ENCODE measurements around the gene CADPS. TPM values are rescaled to one million over a fixed set of nuclear protein-coding genes. Genes with fewer than 3 reads are reported as not detected.

CADPS gene
- total RNA-seq, 5 donors from 2014 or later (not counting 1 experiment from before 2014, with no cell fraction given) = 0.49 TPM; not detected in 4

DNA sequence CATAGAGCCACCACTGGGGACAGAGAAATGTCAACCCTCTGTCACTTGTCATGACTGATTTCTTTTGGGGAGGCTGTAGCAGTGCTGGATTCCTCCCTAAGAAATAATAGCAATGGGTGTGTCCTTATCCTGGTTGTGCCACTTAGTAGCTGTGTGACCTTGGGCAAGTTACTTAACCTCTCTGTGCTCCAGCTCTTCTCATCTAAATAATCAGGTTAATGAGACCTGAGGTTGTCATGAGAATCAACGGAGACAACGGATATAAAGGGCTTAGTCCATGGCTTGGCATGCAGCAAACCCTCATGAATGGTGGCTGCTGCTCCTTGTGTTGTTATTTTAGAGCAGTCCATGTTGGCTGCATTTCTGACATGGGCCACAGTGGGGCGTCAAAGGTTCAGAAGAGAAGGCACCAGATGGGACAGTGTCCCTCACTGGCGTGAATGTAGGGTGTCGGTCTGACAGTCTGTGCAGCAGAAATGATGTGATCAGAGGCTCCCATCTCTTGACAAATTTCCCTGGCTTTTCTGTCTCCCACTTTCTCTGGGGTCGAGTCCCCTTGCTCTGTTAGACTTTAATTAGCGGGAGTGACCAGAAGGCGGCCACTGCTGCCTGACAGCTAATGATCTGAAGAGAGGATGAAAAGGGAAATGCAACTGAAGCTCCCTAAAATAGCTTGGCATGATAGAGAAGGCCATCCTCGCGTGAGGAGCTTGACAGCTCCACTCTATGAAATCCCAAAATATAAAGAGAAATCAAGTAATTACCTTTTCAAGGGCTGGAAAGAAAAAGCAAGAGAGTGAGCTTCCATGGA is 209.4 kb downstream of the CADPS start:
- Mint-ChIP-seq H3K9me3 (no peaks in the 10 kb centered on the region), H3K36me3 (no peaks in the 10 kb centered on the region), H3K27me3 (no peaks in the 10 kb centered on the region), H3K27ac (no peak overlapping the region), H3K4me1 (no peaks in the 10 kb centered on the region), H3K4me3 (no peak overlapping the region)
- ATAC-seq (replicated peaks in 1 of 4) (no peak), DNase-seq (peak in 6 of 35 experiments; percentile 1)
- Histone ChIP-seq H3K4me3 (ENCODE audit: control insufficient read depth in 1 of 2, extremely low read depth in 1 of 2, low read length in 1 of 2) (no peak overlapping the region), H3K27me3 (replicated peaks in 1 of 2; ENCODE audit: control insufficient read depth in 2 of 2, extremely low read depth in 1 of 2, insufficient read depth in 2 of 2, low read length in 1 of 2) (no peaks in the 10 kb centered on the region), H3K4me1 (ENCODE audit: control insufficient read depth in 1 of 2, extremely low read depth in 1 of 2, insufficient read depth in 2 of 2, low read length in 2 of 2) (no peaks in the 10 kb centered on the region), H3K36me3 (ENCODE audit: control insufficient read depth in 2 of 2, extremely low read depth in 1 of 2, insufficient read depth in 1 of 2, low read length in 1 of 2) (no peaks in the 10 kb centered on the region), H3K9me3 (no peaks in the 10 kb centered on the region), H3K27ac (ENCODE audit: low read length) (no peak overlapping the region)
- POLR2A ChIA-PET = no interaction called here
- CTCF ChIA-PET = no interaction called here
- 4% methylated on average over 4 of the region's 10 CpGs for whole genome bisulfite sequencing (ENCODE audit: insufficient coverage)

- Histone ChIP-seq H3K9me3 (no peaks in the 10 kb centered on the region), H3K4me1 (ENCODE audit: control insufficient read depth in 1 of 2, extremely low read depth in 1 of 2, insufficient read depth in 2 of 2, low read length in 2 of 2) (no peaks in the 10 kb centered on the region), H3K36me3 (ENCODE audit: control insufficient read depth in 2 of 2, extremely low read depth in 1 of 2, insufficient read depth in 1 of 2, low read length in 1 of 2) (no peaks in the 10 kb centered on the region), H3K27ac (ENCODE audit: low read length) (no peak overlapping the region), H3K27me3 (replicated peaks in 1 of 2; ENCODE audit: control insufficient read depth in 2 of 2, extremely low read depth in 1 of 2, insufficient read depth in 2 of 2, low read length in 1 of 2) (no peaks in the 10 kb centered on the region), H3K4me3 (ENCODE audit: control insufficient read depth in 1 of 2, extremely low read depth in 1 of 2, low read length in 1 of 2) (no peak overlapping the region)
- CTCF ChIA-PET = no interaction called here
- WGBS (ENCODE audit: insufficient coverage) = 82% methylated on average over 2 of the region's 6 CpGs
- Mint-ChIP-seq H3K27me3 (no peaks in the 10 kb centered on the region), H3K27ac (no peak overlapping the region), H3K4me3 (no peak overlapping the region), H3K36me3 (no peaks in the 10 kb centered on the region), H3K4me1 (no peaks in the 10 kb centered on the region), H3K9me3 (no peaks in the 10 kb centered on the region)
- POLR2A ChIA-PET = no interaction called here
- DNase-seq = no peak
- ATAC-seq (replicated peaks in 1 of 4) = no peak
Observed at GRCh38 chr3:62662677-62663076, 212.5 kb downstream of the CADPS start.

DNA sequence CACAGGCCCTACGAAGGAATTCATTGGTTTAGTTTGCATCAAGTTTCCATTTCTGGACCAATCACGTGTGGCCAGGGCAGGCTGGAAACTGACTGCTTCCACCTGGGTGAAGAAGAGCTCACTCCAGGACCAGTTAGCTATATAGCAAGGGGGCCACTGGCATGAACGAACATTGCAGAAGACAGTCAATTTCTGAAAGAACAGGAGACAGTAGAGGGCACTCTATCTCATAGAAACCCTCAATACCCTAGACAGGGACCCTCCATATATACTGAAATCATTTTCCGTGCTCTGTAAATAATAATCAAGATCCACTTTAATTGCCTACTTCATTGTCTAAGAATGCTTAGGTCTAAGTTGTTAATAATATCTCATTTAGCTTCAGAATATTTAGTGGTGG is 215.6 kb downstream of the CADPS start:
- DNase-seq = no peak
- Mint-ChIP-seq H3K36me3 (no peaks in the 10 kb centered on the region), H3K4me1 (no peaks in the 10 kb centered on the region), H3K27me3 (no peaks in the 10 kb centered on the region), H3K27ac (no peak overlapping the region), H3K4me3 (no peak overlapping the region), H3K9me3 (no peaks in the 10 kb centered on the region)
- Histone ChIP-seq H3K9me3 (no peaks in the 10 kb centered on the region), H3K36me3 (ENCODE audit: control insufficient read depth in 2 of 2, extremely low read depth in 1 of 2, insufficient read depth in 1 of 2, low read length in 1 of 2) (no peaks in the 10 kb centered on the region), H3K27me3 (replicated peaks in 1 of 2; ENCODE audit: control insufficient read depth in 2 of 2, extremely low read depth in 1 of 2, insufficient read depth in 2 of 2, low read length in 1 of 2) (no peaks in the 10 kb centered on the region), H3K27ac (ENCODE audit: low read length) (no peak overlapping the region), H3K4me3 (ENCODE audit: control insufficient read depth in 1 of 2, extremely low read depth in 1 of 2, low read length in 1 of 2) (no peak overlapping the region), H3K4me1 (ENCODE audit: control insufficient read depth in 1 of 2, extremely low read depth in 1 of 2, insufficient read depth in 2 of 2, low read length in 2 of 2) (no peaks in the 10 kb centered on the region)
- CTCF ChIA-PET = no interaction called here
- POLR2A ChIA-PET = no interaction called here
- 46% methylated on average over 2 of the region's 4 CpGs for WGBS (ENCODE audit: insufficient coverage)
- no peak for ATAC-seq (replicated peaks in 1 of 4)

DNA sequence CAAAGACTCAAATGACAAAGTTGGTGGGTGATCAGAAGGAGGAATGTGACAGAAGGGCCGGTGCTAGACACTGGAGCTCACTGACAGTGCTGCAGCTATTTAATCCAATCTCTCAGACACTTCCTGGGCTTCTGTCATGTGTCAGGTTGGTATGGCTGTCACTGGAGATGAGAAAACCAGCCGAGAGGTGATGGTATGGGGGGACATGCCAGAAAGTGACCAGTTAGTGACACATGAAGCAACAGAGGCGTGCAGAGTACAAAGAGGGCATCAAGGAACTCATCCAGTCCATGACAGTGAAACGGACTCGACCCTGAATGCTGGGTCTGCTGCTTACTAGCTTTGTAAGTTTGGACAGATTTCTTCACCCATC is 219.5 kb downstream of the CADPS start:
- Mint-ChIP-seq H3K27me3 (no peaks in the 10 kb centered on the region), H3K4me3 (no peak overlapping the region), H3K9me3 (no peaks in the 10 kb centered on the region), H3K27ac (no peak overlapping the region), H3K4me1 (no peaks in the 10 kb centered on the region), H3K36me3 (no peaks in the 10 kb centered on the region)
- POLR2A ChIA-PET = no interaction called here
- WGBS (ENCODE audit: insufficient coverage) = 42% methylated on average over 4 of the region's 5 CpGs
- no peak overlapping the region for H3K4me3 ChIP-seq (ENCODE audit: control insufficient read depth in 1 of 2, extremely low read depth in 1 of 2, low read length in 1 of 2)
- H3K27ac ChIP-seq (ENCODE audit: low read length) = no peak overlapping the region
- ATAC-seq (replicated peaks in 1 of 4) (no peak), DNase-seq (no peak)
- CTCF ChIA-PET = no interaction called here
- H3K27me3 ChIP-seq (replicated peaks in 1 of 2; ENCODE audit: control insufficient read depth in 2 of 2, extremely low read depth in 1 of 2, insufficient read depth in 2 of 2, low read length in 1 of 2) = no peaks in the 10 kb centered on the region
- no peaks in the 10 kb centered on the region for H3K4me1 ChIP-seq (ENCODE audit: control insufficient read depth in 1 of 2, extremely low read depth in 1 of 2, insufficient read depth in 2 of 2, low read length in 2 of 2)
- no peaks in the 10 kb centered on the region for H3K9me3 ChIP-seq
- no peaks in the 10 kb centered on the region for H3K36me3 ChIP-seq (ENCODE audit: control insufficient read depth in 2 of 2, extremely low read depth in 1 of 2, insufficient read depth in 1 of 2, low read length in 1 of 2)

- Mint-ChIP-seq H3K27me3 (no peaks in the 10 kb centered on the region), H3K9me3 (no peaks in the 10 kb centered on the region), H3K36me3 (no peaks in the 10 kb centered on the region), H3K27ac (no peak overlapping the region), H3K4me1 (no peaks in the 10 kb centered on the region), H3K4me3 (no peak overlapping the region)
- Histone ChIP-seq H3K27me3 (replicated peaks in 1 of 2; ENCODE audit: control insufficient read depth in 2 of 2, extremely low read depth in 1 of 2, insufficient read depth in 2 of 2, low read length in 1 of 2) (no peaks in the 10 kb centered on the region), H3K9me3 (no peaks in the 10 kb centered on the region), H3K4me3 (ENCODE audit: control insufficient read depth in 1 of 2, extremely low read depth in 1 of 2, low read length in 1 of 2) (no peak overlapping the region), H3K36me3 (ENCODE audit: control insufficient read depth in 2 of 2, extremely low read depth in 1 of 2, insufficient read depth in 1 of 2, low read length in 1 of 2) (no peaks in the 10 kb centered on the region), H3K4me1 (ENCODE audit: control insufficient read depth in 1 of 2, extremely low read depth in 1 of 2, insufficient read depth in 2 of 2, low read length in 2 of 2) (no peaks in the 10 kb centered on the region), H3K27ac (ENCODE audit: low read length) (no peak overlapping the region)
- ATAC-seq (replicated peaks in 1 of 4) (no peak), DNase-seq (no peak)
- CTCF ChIA-PET = no interaction called here
- POLR2A ChIA-PET = no interaction called here
- no CpG with 5 or more reads among the region's 2 CpGs for WGBS (ENCODE audit: insufficient coverage)
Observed at GRCh38 chr3:62655056-62655690, 220.0 kb downstream of the CADPS start.

DNA sequence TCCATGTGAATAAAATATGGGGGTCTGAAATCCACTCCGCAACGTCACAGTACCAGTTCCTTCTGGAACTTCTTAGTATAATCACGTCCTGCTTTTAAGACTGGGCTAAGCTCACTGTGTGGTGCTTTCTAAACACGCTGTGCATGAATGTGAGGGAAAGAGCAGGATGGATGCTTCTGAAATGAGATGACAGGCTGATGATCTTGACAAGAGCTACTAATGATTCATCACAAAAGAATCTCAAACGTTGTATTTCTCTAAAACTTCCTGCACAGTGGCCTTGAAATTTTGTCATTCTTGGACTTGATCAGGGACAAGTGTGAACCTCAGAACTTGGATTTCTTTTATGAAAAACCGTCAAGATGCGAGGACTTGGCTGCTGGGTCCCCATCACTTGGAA is 221.4 kb downstream of the CADPS start:
- no peak overlapping the region for H3K27ac Mint-ChIP-seq
- no peak overlapping the region for H3K4me3 ChIP-seq (ENCODE audit: control insufficient read depth in 1 of 2, extremely low read depth in 1 of 2, low read length in 1 of 2)
- WGBS (ENCODE audit: insufficient coverage) = 36% methylated on average over 1 of the region's 7 CpGs
- no peak for ATAC-seq (replicated peaks in 1 of 4)
- no peaks in the 10 kb centered on the region for H3K4me1 ChIP-seq (ENCODE audit: control insufficient read depth in 1 of 2, extremely low read depth in 1 of 2, insufficient read depth in 2 of 2, low read length in 2 of 2)
- H3K9me3 Mint-ChIP-seq = no peaks in the 10 kb centered on the region
- no peak overlapping the region for H3K27ac ChIP-seq (ENCODE audit: low read length)
- H3K27me3 ChIP-seq (replicated peaks in 1 of 2; ENCODE audit: control insufficient read depth in 2 of 2, extremely low read depth in 1 of 2, insufficient read depth in 2 of 2, low read length in 1 of 2) = no peaks in the 10 kb centered on the region
- no peak overlapping the region for H3K4me3 Mint-ChIP-seq
- no peaks in the 10 kb centered on the region for H3K36me3 Mint-ChIP-seq
- no peaks in the 10 kb centered on the region for H3K9me3 ChIP-seq
- no peak for DNase-seq
- ChIA-PET POLR2A (no interaction called here), CTCF (no interaction called here)
- H3K4me1 Mint-ChIP-seq = no peaks in the 10 kb centered on the region
- H3K36me3 ChIP-seq (ENCODE audit: control insufficient read depth in 2 of 2, extremely low read depth in 1 of 2, insufficient read depth in 1 of 2, low read length in 1 of 2) = no peaks in the 10 kb centered on the region
- H3K27me3 Mint-ChIP-seq = no peaks in the 10 kb centered on the region

Measured in T-cell (primary cell).